ENCODE measurements around the gene COQ8A. TPM values are rescaled to one million over a fixed set of nuclear protein-coding genes. Genes with fewer than 3 reads are reported as not detected.

COQ8A gene
- total RNA-seq, 6 experiments from 2014 or later: 51.6 to 78.1 (median 69.6) TPM

DNA sequence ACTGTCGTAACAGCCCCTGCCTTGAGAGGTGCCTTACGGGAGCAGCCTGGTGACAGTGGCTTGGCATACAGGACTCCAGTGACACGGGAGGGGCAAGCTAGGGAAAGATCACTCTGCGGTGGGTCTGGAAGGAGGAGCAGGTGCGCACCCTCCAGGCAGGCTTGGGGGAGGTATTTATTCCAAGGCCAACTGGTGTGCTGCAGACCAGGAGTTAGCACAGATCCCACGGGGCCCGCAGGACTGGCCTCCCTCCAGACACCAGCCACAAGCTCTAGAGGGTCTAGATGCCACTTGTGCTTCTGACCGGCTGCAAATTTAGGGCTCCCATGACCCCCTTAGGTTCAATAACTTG lies 47.6 kb upstream of the COQ8A start:
- no peak overlapping the region for H3K27ac ChIP-seq
- intact Hi-C loops (cut with DNase I): no loop called here
- H3K27me3 ChIP-seq: no peaks in the 10 kb centered on the region
- H3K9me3 ChIP-seq: no peaks in the 10 kb centered on the region
- no peaks in the 10 kb centered on the region for H3K4me1 ChIP-seq
- H3K4me3 ChIP-seq: no peak overlapping the region
- 100% methylated on average over 1 of the region's 8 CpGs for WGBS (ENCODE audit: insufficient coverage, low coverage, low lambda C conversion rate, missing lambda C conversion rate)
- DNase-seq: no peak
- TF ChIP-seq POLR2A (IDR thresholded peaks at IDR 0.05) (no peak), CTCF (IDR thresholded peaks at IDR 0.05) (no peak)
- H3K36me3 ChIP-seq: peaks cover 0 to 4% (median 0%) of the 10 kb centered on the region in 4 donors
- ATAC-seq: no peak

DNA sequence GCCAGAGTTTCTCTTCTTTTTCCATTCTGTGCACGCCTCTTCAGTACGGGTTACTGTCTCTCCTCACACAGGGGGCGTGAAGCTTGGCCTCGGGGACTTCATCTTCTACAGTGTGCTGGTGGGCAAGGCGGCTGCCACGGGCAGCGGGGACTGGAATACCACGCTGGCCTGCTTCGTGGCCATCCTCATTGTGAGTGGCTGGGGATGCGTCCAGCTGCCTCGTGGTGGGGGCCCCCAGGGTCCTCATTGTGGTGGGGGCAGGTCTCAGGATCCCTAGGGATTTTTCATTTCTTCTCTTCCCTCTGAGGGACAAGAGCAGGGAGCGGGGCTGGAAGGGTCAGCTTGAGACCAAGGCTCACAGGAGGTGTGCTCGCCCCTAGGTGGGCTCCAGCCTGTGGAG lies 46.2 kb upstream of the COQ8A start:
- no peak overlapping the region for H3K27ac ChIP-seq
- H3K27me3 ChIP-seq: no peaks in the 10 kb centered on the region
- no peaks in the 10 kb centered on the region for H3K4me1 ChIP-seq
- TF ChIP-seq POLR2A (IDR thresholded peaks at IDR 0.05) (no peak), CTCF (IDR thresholded peaks at IDR 0.05) (no peak)
- no peak overlapping the region for H3K4me3 ChIP-seq
- H3K36me3 ChIP-seq: peaks cover 0 to 7% (median 2%) of the 10 kb centered on the region in 4 donors
- DNase-seq (peak in 1 of 3 donors; percentile 43), ATAC-seq (no peak)
- WGBS (ENCODE audit: insufficient coverage, low coverage, low lambda C conversion rate, missing lambda C conversion rate): 86% methylated on average over 4 of the region's 13 CpGs
- intact Hi-C loops (cut with DNase I): no loop called here
- no peaks in the 10 kb centered on the region for H3K9me3 ChIP-seq

DNA sequence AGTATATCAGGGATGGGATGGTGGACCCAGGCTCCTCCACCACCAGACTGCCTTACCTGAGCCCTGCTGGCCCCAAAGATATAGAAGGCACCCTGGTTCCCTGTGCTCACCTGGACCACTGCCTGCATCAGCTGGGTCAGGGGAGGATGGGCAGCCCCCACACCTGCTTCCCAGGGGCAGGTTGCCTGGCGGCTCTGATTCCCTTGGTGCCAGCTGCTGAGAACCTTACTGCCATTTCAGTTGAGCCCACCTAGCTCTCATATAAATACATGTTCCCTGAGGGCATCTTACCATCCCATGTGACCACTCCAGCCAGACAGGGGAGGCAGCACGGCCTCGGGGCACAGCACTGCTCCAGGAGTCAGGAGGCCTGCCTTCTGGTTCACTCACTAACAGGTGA lies 45.3 kb upstream of the COQ8A start:
- WGBS (ENCODE audit: insufficient coverage, low coverage, low lambda C conversion rate, missing lambda C conversion rate): no CpG with 5 or more reads among the region's 3 CpGs
- H3K4me1 ChIP-seq: no peaks in the 10 kb centered on the region
- no peak overlapping the region for H3K4me3 ChIP-seq
- no peak overlapping the region for H3K27ac ChIP-seq
- DNase-seq: no peak
- intact Hi-C loops (cut with DNase I): no loop called here
- no peak for TF ChIP-seq POLR2A (IDR thresholded peaks at IDR 0.05)
- no peak for TF ChIP-seq CTCF (IDR thresholded peaks at IDR 0.05)
- no peak for ATAC-seq
- H3K36me3 ChIP-seq: peaks cover 0 to 9% (median 2%) of the 10 kb centered on the region in 4 donors
- no peaks in the 10 kb centered on the region for H3K9me3 ChIP-seq
- no peaks in the 10 kb centered on the region for H3K27me3 ChIP-seq

- Histone ChIP-seq H3K4me3 (no peak overlapping the region), H3K9me3 (no peaks in the 10 kb centered on the region), H3K27ac (no peak overlapping the region), H3K27me3 (no peaks in the 10 kb centered on the region), H3K4me1 (no peaks in the 10 kb centered on the region), H3K36me3 (peaks cover 0 to 9% (median 2%) of the 10 kb centered on the region in 4 donors)
- TF ChIP-seq CTCF (IDR thresholded peaks at IDR 0.05) (no peak), POLR2A (IDR thresholded peaks at IDR 0.05) (no peak)
- 61% methylated on average over 5 of the region's 11 CpGs for WGBS (ENCODE audit: insufficient coverage, low coverage, low lambda C conversion rate, missing lambda C conversion rate)
- ATAC-seq (no peak), DNase-seq (no peak)
- intact Hi-C loops (cut with DNase I): no loop called here
Observed at GRCh38 chr1:226895644-226896043, 44.5 kb upstream of the COQ8A start.

GRCh38 chr1:226898246-226898645 lies 41.8 kb upstream of the COQ8A start:
- no peaks in the 10 kb centered on the region for H3K27me3 ChIP-seq
- no peak for DNase-seq
- H3K27ac ChIP-seq: no peak overlapping the region
- ATAC-seq: no peak
- H3K9me3 ChIP-seq: no peaks in the 10 kb centered on the region
- H3K4me3 ChIP-seq: no peak overlapping the region
- peaks cover 0 to 9% (median 1%) of the 10 kb centered on the region in 4 donors for H3K36me3 ChIP-seq
- H3K4me1 ChIP-seq: no peaks in the 10 kb centered on the region
- TF ChIP-seq CTCF (IDR thresholded peaks at IDR 0.05): no peak
- no peak for TF ChIP-seq POLR2A (IDR thresholded peaks at IDR 0.05)
- intact Hi-C loops (cut with DNase I): no loop called here
- WGBS (ENCODE audit: insufficient coverage, low coverage, low lambda C conversion rate, missing lambda C conversion rate): 87% methylated on average over 3 of the region's 3 CpGs
